PC-9 (cell line): ENCODE data around the gene ATAD2B.

Experiments
- CTCF ChIP-seq: fragments of 200-600 bp; sonication (generic); conservative IDR thresholded peaks from 2 replicates; pipeline ENCODE4 v1.6.1; 2017; ENCODE audit warnings: mixed run types, antibody characterized with exemption, mild to moderate bottlenecking, moderate library complexity
- EZH2 ChIP-seq: fragments of 200-600 bp; sonication (generic); IDR thresholded peaks from 2 replicates; pipeline ENCODE4 v1.8.0; 2017; ENCODE audit warnings: antibody characterized with exemption, low read depth

DNA sequence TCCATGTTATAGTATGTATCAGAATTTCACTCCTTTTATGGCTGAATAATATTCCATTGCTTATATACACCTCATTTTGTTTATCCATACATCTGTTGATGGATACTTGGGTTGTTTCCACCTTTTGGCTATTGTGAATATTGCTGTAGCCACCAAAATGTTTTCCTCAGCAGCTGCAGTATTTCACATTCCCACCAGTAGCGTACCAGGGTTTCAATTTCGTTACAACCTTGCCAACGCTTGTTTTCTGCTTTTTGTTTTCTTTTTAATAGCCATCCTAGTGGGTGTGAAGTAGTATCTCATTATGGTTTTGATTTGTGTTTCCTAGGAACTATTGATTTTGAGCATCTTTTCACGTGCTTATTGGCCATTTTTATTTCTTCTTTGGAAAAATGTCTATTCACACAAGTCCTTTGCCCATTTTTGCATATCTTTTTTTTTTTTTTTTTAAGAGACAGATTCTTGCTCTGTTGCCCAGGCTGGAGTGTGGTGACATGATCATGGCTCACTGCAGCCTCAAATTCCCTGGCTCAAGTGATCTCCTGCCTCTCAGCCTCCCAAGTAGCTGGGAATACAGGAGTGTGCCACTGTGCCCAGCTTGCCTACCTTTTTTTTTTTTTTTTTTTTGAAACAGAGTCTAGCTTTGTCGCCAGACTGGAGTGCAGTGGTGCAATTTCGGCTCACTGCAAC lies 27.5 kb upstream of the ATAD2B start:
- TF ChIP-seq CTCF (no peak), EZH2 (no peak)
